Caco-2 (cell line): Measurements from ENCODE around the gene RAB6B. TPM values are rescaled to one million over a fixed set of nuclear protein-coding genes. Genes with fewer than 3 reads are reported as not detected.

Experiments
- BruUV-seq: library from RNA; stranded (reverse); fragments of 400-500 nt; replicated peaks from 2 replicates; lab custom pipeline; 2021; lab: Mats Ljungman, UMichigan
- CTCF ChIA-PET: fragments of 300-600 bp; sonication (Branson Sonifier 250); formaldehyde crosslinking; loops from one replicate; lab custom pipeline; 2022; ENCODE audit warnings: antibody characterized with exemption; lab: Charles Lee
- POLR2A ChIA-PET: fragments of 300-600 bp; sonication (Branson Sonifier 250); formaldehyde crosslinking; loops from one replicate; lab custom pipeline; 2022; ENCODE audit warnings: antibody characterized with exemption; lab: Charles Lee
- DNase-seq, 2 experiments: peaks; one replicate each; pipeline versions ENCODE4 v3.0.0 to v3.0.0-alpha.2; 2020 to 2022
- H3K27me3 ChIP-seq: replicated peaks from 2 replicates; pipeline ENCODE4 v1.6.0; 2011; ENCODE audit warnings: low read length; ENCODE audit not compliant: control insufficient read depth, insufficient read depth
- H3K36me3 ChIP-seq: 2 replicates; pipeline ENCODE4 v1.5.1; 2011; ENCODE audit warnings: low read length; ENCODE audit not compliant: control insufficient read depth, insufficient read depth
- H3K4me1 ChIP-seq: fragments of 250-450 bp; sonication (Bioruptor Pico); 2 replicates; pipeline ENCODE4 v1.5.1; 2020; ENCODE audit warnings: mild to moderate bottlenecking
- H3K4me3 ChIP-seq: 2 replicates; pipeline ENCODE4 v1.5.1; 2011; ENCODE audit warnings: low read depth, mild to moderate bottlenecking, control low read depth, low read length
- H3K9me3 ChIP-seq: fragments of 250-450 bp; sonication (Bioruptor Pico); 2 replicates; pipeline ENCODE4 v1.5.1; 2020; ENCODE audit warnings: mild to moderate bottlenecking, moderate library complexity
- H3K27ac Mint-ChIP-seq: one replicate; pipeline ENCODE4 v1.8.0; 2022; ENCODE audit warnings: mixed read lengths; ENCODE audit not compliant: unreplicated experiment
- H3K27me3 Mint-ChIP-seq: one replicate; pipeline ENCODE4 v1.8.0; 2022; ENCODE audit warnings: mixed read lengths; ENCODE audit not compliant: insufficient read depth, unreplicated experiment
- H3K36me3 Mint-ChIP-seq: one replicate; pipeline ENCODE4 v1.8.0; 2022; ENCODE audit warnings: mild to moderate bottlenecking, mixed read lengths; ENCODE audit not compliant: insufficient read depth, unreplicated experiment
- H3K4me1 Mint-ChIP-seq: one replicate; pipeline ENCODE4 v1.8.0; 2022; ENCODE audit warnings: low read depth, mixed read lengths; ENCODE audit not compliant: unreplicated experiment
- H3K4me3 Mint-ChIP-seq: one replicate; pipeline ENCODE4 v1.8.0; 2022; ENCODE audit warnings: mild to moderate bottlenecking, moderate library complexity, mixed read lengths; ENCODE audit not compliant: unreplicated experiment
- H3K9me3 Mint-ChIP-seq: one replicate; pipeline ENCODE4 v1.8.0; 2022; ENCODE audit warnings: mixed read lengths; ENCODE audit not compliant: unreplicated experiment
- intact Hi-C: fragments of 100-400 bp; cut with micrococcal nuclease; formaldehyde crosslinking; loops from one replicate; pipeline ENCODE4 v1.10.0; 2022; ENCODE audit not compliant: unreplicated experiment
- total RNA-seq: library from RNA; stranded (reverse); gene quantifications from 2 replicates; pipeline ENCODE4 v1.2.3, GENCODE V29; 2022
- TF ChIP-seq, protein P1 (sequence below), 2 experiments: fragments of 200-600 bp in 1 of 2; IDR thresholded peaks; 1 replicate in 1 of 2; 2 replicates in 1 of 2; pipeline versions ENCODE4 v1.5.1 to v1.8.0; 2011 to 2022; ENCODE audit warnings: antibody characterized with exemption in 1 of 2, control low read depth in 1 of 2, inconsistent platforms in 1 of 2, low read depth in 1 of 2, low read length in 1 of 2, mild to moderate bottlenecking in 1 of 2, moderate library complexity in 1 of 2; ENCODE audit not compliant: insufficient read depth in 1 of 2, severe bottlenecking in 1 of 2, unreplicated experiment in 1 of 2

RAB6B gene
- total RNA-seq, 1 experiment from 2014 or later, result 3.2 TPM

GRCh38 chr3:133815386-133815785, 80.3 kb downstream of the RAB6B start:
- DNase-seq, result no peak
- no peaks in the 10 kb centered on the region for H3K4me1 ChIP-seq
- no peaks in the 10 kb centered on the region for H3K9me3 ChIP-seq
- ChIA-PET CTCF (no interaction called here), POLR2A (no interaction called here)
- H3K27me3 ChIP-seq, result no peaks in the 10 kb centered on the region
- BruUV-seq, result no TSS peak
- intact Hi-C loops, result no loop called here
- no peaks in the 10 kb centered on the region for H3K9me3 Mint-ChIP-seq
- H3K4me3 Mint-ChIP-seq, result no peak overlapping the region
- TF ChIP-seq, protein P1, sequence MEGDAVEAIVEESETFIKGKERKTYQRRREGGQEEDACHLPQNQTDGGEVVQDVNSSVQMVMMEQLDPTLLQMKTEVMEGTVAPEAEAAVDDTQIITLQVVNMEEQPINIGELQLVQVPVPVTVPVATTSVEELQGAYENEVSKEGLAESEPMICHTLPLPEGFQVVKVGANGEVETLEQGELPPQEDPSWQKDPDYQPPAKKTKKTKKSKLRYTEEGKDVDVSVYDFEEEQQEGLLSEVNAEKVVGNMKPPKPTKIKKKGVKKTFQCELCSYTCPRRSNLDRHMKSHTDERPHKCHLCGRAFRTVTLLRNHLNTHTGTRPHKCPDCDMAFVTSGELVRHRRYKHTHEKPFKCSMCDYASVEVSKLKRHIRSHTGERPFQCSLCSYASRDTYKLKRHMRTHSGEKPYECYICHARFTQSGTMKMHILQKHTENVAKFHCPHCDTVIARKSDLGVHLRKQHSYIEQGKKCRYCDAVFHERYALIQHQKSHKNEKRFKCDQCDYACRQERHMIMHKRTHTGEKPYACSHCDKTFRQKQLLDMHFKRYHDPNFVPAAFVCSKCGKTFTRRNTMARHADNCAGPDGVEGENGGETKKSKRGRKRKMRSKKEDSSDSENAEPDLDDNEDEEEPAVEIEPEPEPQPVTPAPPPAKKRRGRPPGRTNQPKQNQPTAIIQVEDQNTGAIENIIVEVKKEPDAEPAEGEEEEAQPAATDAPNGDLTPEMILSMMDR (IDR thresholded peaks at IDR 0.05; ENCODE audit: insufficient read depth in 1 of 2, low read depth in 1 of 2, low read length in 1 of 2, severe bottlenecking in 1 of 2, unreplicated experiment in 1 of 2), result no peak
- no peaks in the 10 kb centered on the region for H3K4me1 Mint-ChIP-seq
- H3K27ac Mint-ChIP-seq, result no peak overlapping the region
- no peak overlapping the region for H3K4me3 ChIP-seq
- H3K36me3 Mint-ChIP-seq, result peaks cover 64% of the 10 kb centered on the region
- no peaks in the 10 kb centered on the region for H3K27me3 Mint-ChIP-seq
- H3K36me3 ChIP-seq, result no peaks in the 10 kb centered on the region; the same call in 1 of the 2 replicates

- Mint-ChIP-seq H3K4me3 (no peak overlapping the region), H3K27me3 (no peaks in the 10 kb centered on the region), H3K36me3 (peaks cover 61% of the 10 kb centered on the region), H3K27ac (no peak overlapping the region), H3K9me3 (no peaks in the 10 kb centered on the region), H3K4me1 (no peaks in the 10 kb centered on the region)
- intact Hi-C loops, result no loop called here
- no peak for DNase-seq
- Histone ChIP-seq H3K36me3 (no peaks in the 10 kb centered on the region; the same call in 1 of the 2 replicates), H3K9me3 (no peaks in the 10 kb centered on the region), H3K4me1 (no peaks in the 10 kb centered on the region), H3K4me3 (no peak overlapping the region), H3K27me3 (no peaks in the 10 kb centered on the region)
- TF ChIP-seq, protein P1 (IDR thresholded peaks at IDR 0.05; ENCODE audit: insufficient read depth in 1 of 2, low read depth in 1 of 2, low read length in 1 of 2, severe bottlenecking in 1 of 2, unreplicated experiment in 1 of 2), result no peak
- BruUV-seq, result no TSS peak
- CTCF ChIA-PET, result no interaction called here
- POLR2A ChIA-PET, result no interaction called here
Measured at GRCh38 chr3:133812872-133813271, 82.8 kb downstream of the RAB6B start.

DNA sequence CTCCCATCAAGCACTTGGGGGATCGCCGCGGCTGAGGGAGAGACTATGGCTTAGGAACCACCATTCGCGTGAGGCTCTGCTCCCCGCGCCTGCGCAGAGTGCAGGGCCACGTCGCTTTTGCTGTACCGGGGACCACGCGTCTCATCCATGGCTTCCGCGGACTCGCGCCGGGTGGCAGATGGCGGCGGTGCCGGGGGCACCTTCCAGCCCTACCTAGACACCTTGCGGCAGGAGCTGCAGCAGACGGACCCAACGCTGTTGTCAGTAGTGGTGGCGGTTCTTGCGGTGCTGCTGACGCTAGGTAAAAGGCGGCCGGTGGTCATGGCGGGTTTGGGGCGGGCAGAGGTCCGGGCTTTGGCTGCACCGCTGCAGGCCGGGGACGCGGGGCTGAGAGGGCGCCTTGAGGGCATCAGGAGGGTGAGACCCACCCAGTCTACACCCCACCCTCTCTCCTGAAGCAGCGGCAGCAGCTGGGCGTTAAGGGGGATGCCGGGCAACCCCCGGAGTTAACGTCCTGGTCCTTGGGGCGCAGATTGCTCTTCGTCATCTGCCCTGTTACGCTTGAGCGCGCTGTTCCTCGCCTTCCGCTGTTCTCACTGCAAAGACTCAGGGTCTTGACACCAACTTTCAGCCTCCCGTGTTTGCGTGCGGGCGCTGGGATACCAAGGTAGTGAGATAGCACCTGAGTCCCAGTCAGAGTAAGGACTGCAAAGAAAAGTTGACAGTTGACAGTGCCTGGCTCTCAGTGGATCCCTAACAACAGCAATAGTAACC, 89.8 kb downstream of the RAB6B start, which contains the start of gene SRPRB:
SRPRB (plus strand) TSS at position 114 of the 774 bp plus-strand sequence; CDS start at position 148, 34 bp downstream.
- no TSS peak for BruUV-seq
- peak within 1 kb of the TSS; percentile 60 for H3K4me3 ChIP-seq

More for the DNA sequence above, 89.8 kb downstream of the RAB6B start, which contains the start of gene SRPRB:
- Histone ChIP-seq H3K4me1 (no peaks in the 10 kb centered on the region), H3K36me3 (no peaks in the 10 kb centered on the region), H3K9me3 (no peaks in the 10 kb centered on the region), H3K27me3 (no peaks in the 10 kb centered on the region)
- intact Hi-C loops, result loop anchor here (1.0 to 5.0 kb wide), 2 partner anchors 74 to 144 kb away; no protein-coding TSS in a partner anchor
- H3K9me3 Mint-ChIP-seq, result no peaks in the 10 kb centered on the region
- peak within 1 kb of the TSS; percentile 93 for H3K4me3 Mint-ChIP-seq
- ChIA-PET CTCF (no interaction called here), POLR2A (no interaction called here)
- peaks cover 8% of the 10 kb centered on the region for H3K4me1 Mint-ChIP-seq
- TF ChIP-seq, protein P1 (IDR thresholded peaks at IDR 0.05; ENCODE audit: insufficient read depth in 1 of 2, low read depth in 1 of 2, low read length in 1 of 2, severe bottlenecking in 1 of 2, unreplicated experiment in 1 of 2), result no peak
- peak; percentile 95 for DNase-seq
- H3K36me3 Mint-ChIP-seq, result peaks cover 33% of the 10 kb centered on the region
- peak within 1 kb of the TSS; percentile 93 for H3K27ac Mint-ChIP-seq
- H3K27me3 Mint-ChIP-seq, result no peaks in the 10 kb centered on the region
